Fibroblast of peridontal ligament (primary cell): ENCODE results near the gene RNASE8.

Source experiments
- DNase-seq: peaks from one replicate; pipeline ENCODE4 v3.0.0-alpha.2; 2010; ENCODE audit errors: extremely low read depth

The RNASE8 gene

DNA sequence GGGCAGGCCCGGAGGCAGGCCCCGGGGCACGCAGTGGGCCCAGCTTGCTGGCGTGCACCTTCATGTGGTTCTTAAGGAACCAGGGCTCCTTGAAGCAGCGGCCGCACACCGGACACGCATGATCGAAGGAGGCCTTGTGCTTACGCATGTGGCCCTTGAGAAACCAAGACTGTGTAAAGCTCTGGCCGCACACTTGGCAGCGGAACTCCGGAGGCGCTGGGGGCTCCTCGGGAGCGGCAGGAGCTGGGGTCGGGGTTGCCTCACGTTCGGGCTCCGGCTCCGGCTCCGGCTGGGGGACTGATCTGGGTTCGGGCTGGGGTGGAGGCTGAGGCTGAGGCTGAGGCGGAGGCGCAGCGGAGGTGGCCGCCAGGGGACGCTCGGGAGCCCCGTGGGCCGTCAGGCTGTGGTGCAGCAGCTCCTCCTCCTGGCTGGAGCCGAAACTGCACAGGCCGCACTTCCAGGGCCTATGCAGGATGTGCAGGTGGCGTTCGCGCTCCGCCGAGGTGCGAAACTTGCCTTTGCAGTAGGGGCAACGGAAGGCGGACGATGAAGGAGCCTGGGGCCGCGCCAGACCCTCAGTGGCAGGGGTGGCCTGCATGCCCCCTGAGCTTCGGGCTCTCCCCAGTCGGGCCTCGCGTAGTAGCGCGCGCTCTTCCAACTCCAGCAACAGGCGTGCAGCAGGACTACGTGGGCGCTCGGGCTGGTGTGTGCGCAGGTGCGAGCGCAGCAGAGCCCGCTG is 34.8 kb downstream of the RNASE8 start:
- peak; percentile 67 for DNase-seq

DNA sequence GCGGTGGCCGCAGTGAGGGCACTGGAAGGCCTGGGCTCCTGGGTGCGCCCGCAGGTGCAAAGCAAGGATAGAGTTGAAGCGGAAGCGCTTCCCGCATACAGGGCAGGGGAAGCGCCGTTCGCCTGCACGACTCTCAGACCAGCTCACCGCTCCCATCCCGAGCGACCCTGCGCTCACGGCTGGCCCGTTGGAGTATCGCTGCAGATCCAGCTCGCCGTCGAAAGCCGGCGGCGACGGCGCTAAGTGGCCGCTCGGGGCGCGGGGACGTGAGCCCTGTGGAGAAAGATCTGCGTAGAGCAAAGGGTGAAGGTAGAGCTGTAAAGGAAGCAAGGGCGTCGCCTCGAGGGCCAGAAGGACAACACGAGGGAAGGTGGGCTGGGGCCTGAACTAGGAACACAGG is 35.4 kb downstream of the RNASE8 start:
- DNase-seq = no peak

DNA sequence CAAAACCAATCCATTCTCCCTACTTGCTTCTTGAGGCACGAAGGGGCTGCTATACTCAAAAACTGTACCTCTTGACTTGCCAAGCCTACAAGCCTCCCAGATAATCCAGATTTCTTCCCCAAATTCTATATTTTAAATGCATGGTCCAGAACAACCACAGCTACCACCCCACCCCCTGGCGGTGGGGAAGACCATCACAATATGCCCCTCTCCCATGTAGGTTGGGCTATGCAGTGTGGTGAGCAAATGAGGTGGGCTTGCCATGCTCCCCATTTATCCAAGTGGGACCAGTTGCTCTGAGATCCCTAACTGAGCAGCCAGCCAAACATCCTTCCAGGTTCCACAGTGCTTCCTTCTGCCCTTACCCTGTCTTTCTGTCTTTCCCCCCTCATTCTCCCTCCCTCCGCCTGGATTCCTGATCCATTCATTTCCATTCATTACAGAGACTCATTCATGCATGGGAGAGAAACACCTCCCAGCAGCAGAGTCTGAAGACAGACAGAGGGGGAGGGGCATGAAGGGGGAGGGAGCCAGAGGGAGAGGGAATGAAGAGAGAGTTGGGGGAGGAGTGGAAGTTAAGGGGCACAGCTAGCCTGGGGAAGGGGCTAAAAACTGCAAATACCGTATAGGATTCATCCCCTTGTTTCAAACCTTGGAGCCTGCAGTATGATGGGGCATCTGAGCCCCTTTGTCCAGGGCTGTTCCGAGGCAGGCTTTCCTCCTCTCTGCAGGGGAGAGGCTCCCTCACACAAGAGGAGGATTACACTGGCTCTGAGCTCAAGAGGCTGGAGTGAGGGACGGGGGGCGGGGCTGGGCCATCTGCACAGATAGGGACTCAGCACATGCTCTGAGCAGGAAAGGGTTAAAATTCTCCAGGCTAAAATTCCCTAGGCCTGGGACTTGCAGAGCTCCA is 36.4 kb downstream of the RNASE8 start:
- no peak for DNase-seq

DNA sequence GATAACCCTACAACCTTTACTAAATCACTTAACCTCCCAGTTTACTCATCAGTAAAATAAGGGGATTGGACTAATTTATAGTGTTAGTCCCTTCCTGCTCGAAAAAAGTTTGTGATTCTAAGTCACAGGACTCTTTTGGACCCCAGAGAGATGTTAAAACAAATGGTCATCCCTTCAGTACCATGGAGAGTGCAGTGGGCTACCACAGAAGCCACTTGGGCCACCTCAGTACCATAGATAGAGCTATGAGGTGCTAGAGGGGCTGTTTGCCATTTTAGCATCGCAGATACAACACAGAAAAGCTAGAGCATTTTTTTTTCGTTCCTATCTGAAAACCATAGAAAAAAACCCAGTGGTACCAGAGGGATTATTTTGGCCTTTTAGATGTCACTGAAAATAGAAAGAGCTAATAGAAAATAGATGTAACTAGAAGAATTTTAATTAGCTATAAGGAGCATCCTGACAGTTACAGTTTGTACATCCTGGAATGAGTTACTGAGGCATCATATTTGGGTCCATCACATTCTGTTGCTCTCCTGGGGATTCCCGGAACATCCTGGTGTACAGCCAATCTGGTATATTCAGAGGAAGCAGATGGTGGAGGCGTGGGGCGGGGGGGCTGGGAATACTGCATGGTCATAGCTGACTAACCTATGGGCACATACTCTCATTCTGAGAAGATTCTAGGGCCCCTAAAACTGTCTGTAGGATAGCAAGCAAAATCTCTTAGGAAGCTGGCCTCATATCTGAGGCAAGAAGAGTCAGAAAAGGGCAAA is 38.0 kb downstream of the RNASE8 start:
- DNase-seq = peak; percentile 50

DNA sequence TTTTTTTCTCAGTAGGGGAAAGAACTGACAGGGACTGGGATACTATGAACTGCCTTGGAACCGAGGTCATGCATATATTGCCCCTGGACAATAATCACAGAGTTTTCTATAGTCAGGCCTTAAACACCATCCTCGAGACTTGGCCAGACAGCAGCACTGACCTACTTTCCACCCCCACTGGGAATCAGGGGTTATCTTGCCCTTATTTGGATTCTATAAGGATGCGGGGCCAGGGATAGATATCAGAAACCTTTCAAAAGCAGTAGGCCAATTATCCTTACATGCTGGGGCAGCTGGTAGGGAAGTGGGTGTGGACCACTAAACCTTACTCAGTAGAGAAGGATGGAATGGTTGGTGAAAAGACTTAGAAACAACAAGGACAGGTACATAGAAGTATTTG is 38.8 kb downstream of the RNASE8 start:
- no peak for DNase-seq

DNA sequence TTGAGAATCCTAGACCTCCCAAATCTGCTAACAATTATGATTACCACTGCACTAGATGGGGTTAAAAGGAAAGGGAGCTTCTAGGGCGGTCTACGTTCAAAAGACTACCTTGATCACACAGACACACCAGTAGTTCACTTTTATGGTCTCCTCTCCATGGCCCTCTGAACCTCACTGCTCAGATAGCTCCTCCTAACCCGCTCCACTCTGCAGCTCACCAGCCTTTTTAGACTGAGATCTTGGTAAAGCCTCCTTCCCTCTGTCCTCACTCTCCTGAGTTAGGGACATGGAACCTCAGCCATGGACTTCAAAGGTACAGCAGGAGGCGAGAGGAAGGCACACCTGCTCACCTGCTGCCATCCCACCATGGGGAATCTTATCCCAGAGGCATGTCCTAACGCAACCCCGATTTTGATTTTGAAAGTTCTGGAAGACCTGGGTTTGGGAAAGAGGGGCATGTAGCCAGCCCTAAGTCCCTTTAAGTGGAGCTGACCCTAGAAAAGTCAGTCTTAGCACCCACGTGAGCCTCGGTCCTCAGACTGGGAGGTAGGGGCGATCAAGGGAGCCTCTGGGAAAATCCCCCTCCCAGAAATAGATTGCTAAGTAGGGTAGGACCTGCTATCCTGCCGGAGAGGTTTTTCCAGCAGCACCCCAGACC is 39.5 kb downstream of the RNASE8 start:
- no peak for DNase-seq

DNA sequence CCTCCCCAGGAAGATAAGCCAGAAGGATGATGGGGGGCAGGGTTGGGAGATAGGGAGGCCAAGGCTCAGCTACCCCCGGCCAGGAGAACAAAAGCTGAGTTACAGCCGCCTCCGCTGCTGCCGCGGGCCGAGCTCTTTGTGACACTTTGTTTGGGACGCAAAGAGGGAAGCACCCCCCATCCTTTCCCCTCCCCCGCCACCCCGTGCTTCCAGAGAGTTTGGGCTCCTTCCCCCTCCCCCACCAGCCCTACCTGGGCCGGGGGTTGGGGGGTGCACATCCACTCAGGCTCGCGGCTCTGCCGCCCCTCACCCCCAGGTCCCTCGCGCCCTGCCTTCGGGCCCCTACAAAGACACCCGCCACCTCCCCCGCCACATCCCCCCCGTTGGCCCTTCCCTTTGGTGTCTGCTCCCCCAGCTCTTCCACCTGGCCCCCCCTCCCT is 40.0 kb downstream of the RNASE8 start:
- DNase-seq = no peak

DNA sequence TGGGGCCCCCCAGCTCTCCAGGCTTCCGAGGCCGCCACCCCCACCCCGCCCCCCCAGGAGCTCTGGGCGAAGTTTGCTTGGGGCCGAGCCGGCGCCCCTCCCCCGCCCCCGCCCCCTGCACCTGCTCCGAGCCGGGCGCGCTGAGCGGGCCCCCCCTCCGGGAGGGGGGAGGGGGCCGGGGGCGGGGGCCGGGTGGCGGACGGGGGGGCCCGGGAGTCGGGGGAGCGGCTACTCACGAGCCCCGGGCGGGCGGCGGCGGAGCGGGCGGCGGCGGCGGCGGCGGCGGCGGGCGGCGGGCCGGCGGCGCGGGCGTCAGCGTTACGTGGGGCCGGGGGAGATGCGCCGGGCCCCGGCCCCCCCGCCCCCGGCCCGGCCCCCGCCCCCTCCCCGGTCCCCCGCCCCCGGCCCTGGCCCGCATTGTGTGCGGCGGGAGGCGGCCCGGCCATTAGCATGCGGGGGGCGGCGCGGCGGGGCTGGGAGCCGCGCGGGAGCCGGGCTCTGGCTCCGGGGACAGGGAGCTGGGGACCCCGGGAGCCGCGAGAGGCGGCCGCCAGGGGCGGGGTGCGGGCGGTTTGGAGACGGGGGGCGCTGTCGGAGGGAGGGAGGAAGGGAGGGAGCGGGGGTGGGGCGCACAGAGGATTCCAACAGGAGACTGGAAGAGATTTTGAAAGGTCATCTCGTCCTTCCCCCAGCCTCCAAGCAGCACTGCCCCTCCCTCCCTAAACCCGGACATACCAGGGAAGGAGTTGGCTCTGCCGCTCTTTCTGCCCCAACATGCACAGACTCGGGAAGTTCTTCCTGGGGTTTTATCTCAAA is 40.7 kb downstream of the RNASE8 start, which contains the start of gene ZNF219:
TSS of gene ZNF219 (minus strand) at position 580 of the 816 bp plus-strand sequence. CDS start 5,064 bp downstream, outside the sequence.
- DNase-seq = peak; percentile 48

DNA sequence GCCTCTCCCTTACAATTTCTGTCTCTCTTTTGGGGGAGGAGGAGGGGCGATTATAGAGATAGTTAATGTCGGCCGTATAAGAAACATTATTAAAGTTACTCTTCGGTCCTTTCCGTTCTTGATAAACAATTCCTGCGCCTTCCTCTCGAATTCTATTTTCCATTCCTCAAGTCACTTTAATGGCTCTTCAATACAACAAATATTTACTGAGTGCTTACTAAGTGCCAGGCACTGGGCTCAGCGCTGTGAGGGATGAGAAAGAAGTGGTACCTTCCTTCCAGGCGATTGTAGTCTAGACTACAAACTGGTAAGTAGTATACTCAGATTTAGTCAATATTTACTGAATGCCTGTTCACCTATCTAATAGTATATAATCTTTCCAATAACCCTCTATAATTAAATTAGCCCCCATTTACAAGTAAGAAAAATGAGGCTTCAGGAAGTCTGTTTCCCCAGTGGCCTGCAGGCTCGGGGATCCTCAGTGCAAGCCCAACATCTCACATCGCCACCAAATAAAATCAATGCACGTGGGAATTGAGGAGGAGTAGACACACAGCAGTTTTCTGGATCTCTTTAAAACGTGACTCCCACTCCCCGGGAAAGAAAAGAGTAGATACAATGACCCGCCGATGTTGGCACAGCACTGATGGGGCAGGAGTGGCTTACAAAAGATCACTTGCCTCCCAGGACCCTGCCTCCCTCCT is 41.4 kb downstream of the RNASE8 start:
- no peak for DNase-seq

DNA sequence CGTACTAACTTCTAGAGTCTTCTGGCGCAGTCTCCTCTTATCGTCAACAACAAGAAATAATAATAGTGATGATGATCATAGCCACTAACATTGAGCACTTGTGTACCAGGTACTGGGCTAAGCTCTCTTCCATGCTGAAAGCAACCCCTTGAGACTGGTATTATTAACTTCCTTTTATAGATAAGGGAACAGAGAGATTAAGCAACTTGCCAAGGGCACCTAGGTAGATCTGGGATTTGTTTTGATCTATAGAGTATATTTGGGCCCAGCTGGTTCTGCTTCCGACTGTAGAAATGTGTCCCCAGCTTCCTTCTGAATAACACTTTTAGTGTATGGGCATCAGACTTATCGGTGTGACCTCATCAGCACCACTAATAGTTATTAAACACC is 42.0 kb downstream of the RNASE8 start:
- DNase-seq = no peak

DNA sequence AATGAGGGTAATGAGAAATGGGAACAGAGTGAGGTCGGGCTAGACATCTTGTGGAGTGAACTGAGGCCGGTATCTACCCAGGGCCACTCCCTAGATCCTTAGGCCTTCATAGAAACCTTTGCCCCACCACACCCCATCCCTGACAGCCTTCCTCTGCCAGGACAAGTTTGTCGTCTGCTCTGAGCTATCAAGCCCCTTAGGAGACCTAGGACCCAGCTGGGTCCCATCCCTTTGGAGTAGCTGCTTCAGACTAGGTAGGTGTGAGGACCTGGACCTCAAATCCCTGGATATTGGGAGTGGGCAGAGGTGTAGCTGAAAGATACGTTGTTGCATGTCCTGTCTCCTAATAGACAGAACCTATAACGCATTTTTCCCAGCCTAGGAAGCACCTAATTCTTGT is 43.3 kb downstream of the RNASE8 start, which contains the start of gene TMEM253:
TSS of gene TMEM253 (plus strand) at position 136 of the 400 bp plus-strand sequence. CDS start 278 bp downstream, outside the sequence.
- no peak for DNase-seq

DNA sequence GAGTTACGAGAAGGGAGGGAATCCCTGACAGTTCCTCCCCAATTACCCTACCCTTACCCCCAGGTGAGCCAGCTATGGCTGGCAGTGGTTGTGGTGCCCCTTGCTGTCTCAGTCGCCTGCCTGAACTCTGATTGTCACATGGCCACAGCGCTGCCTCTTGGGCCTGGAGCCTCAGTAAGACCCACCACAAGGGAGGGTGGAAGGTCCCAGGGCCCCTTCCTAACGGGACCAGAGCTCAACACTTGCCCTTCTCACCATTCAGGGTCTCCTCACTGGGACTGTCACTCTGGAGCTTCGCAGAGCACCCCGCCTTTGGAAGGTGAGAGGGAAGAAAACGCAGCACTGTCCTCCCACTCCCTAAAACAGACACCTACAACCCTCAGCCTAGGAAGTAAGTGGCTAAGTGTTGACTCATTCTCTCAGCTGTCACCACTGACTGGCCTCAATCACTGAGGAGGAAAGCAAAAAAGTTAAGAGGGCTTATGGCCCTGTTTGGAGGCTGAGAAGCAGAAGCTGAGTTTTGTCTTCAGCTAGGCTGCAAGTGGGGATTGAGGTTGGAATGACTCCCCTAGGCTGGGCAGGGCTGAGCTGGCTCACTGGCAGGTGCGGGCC is 44.3 kb downstream of the RNASE8 start:
- no peak for DNase-seq

DNA sequence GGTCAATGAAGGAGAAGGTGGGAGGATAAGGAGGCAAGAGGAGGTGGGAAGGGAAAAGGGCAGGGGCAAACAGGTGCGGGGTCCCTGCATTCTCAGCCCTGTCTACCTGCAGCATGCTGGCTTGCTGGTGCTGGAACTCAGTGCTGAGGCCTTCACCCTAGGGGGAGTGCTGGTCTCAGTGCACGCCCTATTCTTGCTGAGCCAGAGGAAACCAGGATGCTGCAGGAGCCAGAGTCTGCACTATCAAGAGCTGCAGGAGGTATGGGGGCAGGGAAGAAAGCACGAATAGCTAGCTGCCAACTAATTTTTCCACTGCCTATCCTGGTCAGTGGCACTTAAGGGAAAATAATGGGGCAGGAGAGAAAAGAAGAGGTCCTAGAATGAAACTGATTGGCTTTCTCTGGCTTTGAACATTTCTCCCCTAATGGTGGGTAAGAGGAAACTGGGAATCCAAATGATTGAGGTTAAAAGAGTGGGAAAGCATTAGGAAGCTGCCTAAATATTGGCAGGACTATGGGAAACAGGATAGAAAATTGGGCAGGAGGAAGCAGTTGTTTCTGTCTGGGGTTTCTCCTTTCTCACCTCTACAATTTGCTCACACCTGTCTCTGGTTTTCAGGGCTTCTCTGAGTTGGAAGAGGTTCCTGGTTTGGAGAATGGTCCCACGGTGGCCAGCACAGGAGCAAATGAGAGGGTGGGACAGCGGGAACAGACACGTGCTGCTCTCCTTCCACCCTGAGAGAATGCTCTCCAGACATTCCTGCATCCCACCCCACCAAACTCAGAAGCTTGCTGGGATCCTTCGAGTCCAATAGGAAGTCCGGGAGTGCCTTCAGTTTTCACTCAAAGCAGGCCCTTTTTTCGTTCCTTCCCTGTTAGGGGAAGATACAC is 45.1 kb downstream of the RNASE8 start:
- no peak for DNase-seq

DNA sequence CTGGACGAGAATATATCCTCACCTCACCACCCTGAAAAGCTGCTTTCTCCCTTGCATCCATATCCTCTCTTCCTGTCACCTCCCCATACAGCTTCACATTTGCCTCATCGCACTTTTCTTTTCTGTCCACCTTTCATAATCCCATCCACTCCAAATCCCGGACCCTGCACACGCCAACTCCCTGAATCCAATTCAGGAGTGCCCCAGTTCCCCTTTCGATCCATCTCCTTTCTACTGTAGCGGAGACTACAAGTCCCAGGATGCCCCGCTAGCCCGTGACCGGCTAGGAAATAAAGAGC is 45.7 kb downstream of the RNASE8 start:
- DNase-seq = no peak

DNA sequence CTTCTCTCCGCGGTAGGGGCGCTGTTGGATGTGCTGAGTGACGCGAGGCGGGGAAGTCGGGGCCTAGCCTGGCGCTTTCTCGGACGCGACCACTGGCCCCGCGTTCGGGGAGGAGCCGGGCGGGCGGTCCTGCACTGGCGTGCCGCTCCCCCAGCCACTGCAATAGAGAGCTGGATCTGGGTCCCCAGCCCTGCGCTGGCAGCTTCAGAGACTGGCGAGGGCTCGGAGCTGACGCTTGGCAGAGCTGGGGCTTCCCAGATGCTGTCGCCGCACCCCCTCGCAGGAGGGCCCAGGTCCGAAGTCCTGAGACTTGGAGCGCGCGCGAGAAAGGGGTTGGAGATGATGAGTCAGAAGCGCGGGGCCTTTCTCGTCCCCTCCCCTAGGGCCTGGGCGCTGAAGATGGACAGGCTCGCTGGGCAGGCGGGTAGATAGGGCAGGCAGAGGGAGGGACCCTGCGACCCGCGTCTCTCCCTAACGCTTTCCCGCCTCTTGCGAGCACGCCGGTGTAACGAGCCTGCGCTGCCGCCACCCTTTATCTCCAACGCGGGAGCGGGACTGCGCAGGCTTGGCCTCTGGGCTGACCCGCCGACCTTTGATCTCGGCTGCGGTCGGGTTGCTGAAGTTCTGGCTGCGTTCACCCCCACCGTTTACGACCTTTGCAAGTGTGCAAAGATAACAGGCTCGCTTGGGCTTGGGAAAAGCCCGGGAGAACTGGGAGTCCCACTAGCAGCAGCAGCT is 46.3 kb downstream of the RNASE8 start:
- DNase-seq = peak; percentile 94

DNA sequence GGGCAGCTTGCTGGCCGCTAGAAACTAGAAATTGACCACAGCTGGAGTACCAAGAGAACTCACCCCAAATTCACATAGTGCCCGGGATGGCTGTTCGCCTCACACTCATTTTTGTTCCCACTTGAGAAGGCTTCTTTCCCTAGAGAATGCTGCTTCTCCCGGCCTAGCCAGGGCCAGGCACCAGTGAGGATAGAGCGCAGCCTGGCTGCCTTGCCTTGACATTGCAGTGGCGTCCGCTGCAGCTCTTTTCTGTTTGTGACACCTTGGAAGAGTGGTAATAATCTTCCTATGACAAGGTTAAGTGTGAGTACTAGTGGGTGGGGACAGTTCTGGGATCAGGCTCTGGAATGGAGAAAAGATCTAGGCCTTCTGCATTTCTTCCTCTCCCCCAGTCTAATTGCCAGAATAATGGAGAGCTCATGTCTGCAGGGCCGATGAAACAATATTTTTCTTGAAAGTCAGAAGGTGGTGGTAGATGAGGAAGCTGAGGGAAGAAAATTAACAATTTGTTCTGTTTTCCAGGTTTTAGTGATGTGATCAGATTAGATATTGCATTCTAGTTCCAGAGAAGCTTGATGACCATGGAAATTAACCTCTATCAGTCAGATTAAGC is 46.9 kb downstream of the RNASE8 start:
- DNase-seq = peak; percentile 78

DNA sequence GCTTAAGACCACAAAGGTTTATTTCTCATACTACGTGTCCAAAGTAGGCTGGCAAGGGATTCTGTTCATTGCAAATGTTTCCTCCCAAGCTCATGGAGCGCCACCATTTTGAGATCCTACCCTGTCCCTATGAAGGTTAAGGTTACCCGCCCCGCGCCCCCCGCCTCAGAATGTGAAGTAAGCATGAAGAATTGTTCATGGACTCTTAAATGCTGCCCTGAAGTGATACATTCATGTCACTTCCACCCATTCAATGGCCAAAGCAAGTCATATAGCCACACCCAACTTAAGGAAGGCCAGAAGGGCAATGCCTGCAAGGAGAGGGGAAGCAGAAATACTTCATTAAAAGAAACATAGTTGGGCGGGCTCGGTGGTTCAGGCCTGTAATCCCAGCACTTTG is 47.5 kb downstream of the RNASE8 start:
- no peak for DNase-seq

DNA sequence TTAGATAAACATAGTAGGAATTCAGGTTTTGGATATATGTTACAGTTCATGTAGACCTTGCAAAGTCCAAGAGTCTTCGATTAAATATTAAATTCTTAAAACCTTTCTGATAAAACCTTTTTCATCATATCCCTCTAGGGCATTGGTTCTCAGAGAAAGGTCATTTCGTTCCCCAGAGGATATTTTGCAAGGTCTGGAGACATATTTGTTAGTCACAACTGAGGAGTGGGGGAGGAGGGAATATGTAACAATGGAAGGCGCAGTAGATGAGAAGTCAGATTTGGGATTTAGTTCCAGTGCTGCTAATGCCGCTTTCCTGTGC is 48.5 kb downstream of the RNASE8 start:
- DNase-seq = peak; percentile 33
